NCI-H146 treated with DMSO at 0.1 percent for 48 hours (cell line): ENCODE measurements around the gene PATE4.

Source experiments
- DNase-seq: peaks from one replicate; lab custom pipeline; 2025; ENCODE audit not compliant: unreplicated experiment; lab: John Stamatoyannopoulos, UW

Gene PATE4

DNA sequence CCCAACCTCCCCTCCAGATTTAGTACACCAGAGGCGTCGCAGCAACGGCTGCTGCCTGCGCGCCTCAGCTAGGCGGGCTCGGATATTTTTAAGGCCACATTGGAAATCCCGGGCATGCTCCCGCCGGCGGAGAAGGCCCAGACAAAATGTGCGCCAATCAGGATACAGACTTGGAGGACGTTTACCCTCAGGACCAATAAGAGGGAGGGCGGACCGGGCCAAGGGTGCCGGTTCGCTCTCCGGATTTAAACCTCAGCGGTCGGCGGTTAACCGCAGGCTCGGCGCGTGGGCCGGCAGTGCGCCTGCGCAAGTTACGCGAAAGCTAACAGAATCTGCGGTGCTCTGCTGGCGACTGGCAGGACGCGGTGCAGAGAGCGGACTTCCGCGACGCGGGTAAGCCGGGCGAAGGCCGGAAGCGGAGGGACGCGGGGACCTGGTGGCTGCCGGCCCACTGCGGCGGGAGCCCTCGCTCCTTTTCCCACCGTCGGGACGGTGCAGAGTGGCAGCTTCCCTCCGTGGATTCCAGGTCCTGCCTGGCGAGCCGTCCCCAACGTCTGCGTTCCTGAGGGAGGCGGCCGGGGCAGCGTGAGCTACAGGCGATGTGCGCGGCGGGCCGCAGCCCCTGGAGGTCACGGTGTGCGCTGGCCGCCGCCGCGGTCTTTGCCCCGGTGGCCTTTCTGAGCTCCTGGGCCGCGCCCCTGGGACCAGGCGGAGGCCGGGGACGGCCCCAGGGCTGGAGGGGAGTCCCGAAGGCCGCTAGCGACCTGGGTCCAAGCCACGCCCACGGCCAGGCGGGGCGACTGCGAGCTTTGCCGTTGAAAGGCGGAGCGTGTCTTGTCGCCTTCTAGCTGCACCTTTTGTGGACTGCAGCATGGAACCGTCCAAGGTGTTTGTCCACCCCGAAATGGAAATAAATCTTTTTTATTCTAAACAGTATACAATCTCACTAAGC is 54.5 kb downstream of the PATE4 start, which contains the start of gene HYLS1:
TSS of gene HYLS1 (plus strand) at position 296 of the 952 bp plus-strand sequence. CDS start 11,701 bp downstream, outside the sequence.
- peak; percentile 73 for DNase-seq
